CD4-positive, CD25-positive, alpha-beta regulatory T cell (primary cell): ENCODE data around the gene BBX. TPM values are rescaled to one million over a fixed set of nuclear protein-coding genes. Genes with fewer than 3 reads are reported as not detected.
A peak's percentile ranks its signal among the peaks of the same experiment; 100 is the strongest.

ENCODE experiments used
- ATAC-seq, 2 donors: fragments of 150-1000 bp; cut with Tn5 transposase; one replicate each; pipeline ENCODE4 v1.10.0; 2021; ENCODE audit warnings: low read depth in 2 of 2, moderate number of reproducible peaks in 2 of 2, moderate library complexity in 1 of 2
- DNase-seq, 3 donors: peaks; one replicate each; pipeline versions ENCODE4 v3.0.0 to v3.0.0-alpha.2; 2012 to 2022; ENCODE audit warnings: mixed read lengths in 1 of 3
- H3K27ac ChIP-seq: one replicate; pipeline ENCODE4 v1.7.0; 2013; ENCODE audit warnings: mild to moderate bottlenecking, low read length; ENCODE audit not compliant: insufficient read depth, poor library complexity, severe bottlenecking
- H3K27me3 ChIP-seq: one replicate; pipeline ENCODE4 v1.7.0; 2013; ENCODE audit warnings: low read length; ENCODE audit not compliant: control insufficient read depth, insufficient read depth
- H3K36me3 ChIP-seq: one replicate; pipeline ENCODE4 v1.7.0; 2013; ENCODE audit warnings: mild to moderate bottlenecking, low read length, moderate library complexity; ENCODE audit not compliant: control insufficient read depth, insufficient read depth
- H3K4me1 ChIP-seq: 2 replicates; pipeline ENCODE4 v1.7.0; 2013; ENCODE audit warnings: mild to moderate bottlenecking, low read length; ENCODE audit not compliant: insufficient read depth, control insufficient read depth, poor library complexity, severe bottlenecking
- H3K4me3 ChIP-seq: one replicate; pipeline ENCODE4 v1.7.0; 2013; ENCODE audit warnings: low read depth, mild to moderate bottlenecking, low read length, moderate library complexity
- H3K9me3 ChIP-seq, 2 experiments: 1 replicate in 1 of 2; 2 replicates in 1 of 2; pipeline ENCODE4 v1.7.0; 2013; ENCODE audit warnings: low read length in 2 of 2, mild to moderate bottlenecking in 1 of 2, moderate library complexity in 1 of 2; ENCODE audit not compliant: control insufficient read depth in 2 of 2
- H3K27ac Mint-ChIP-seq, 3 donors: one replicate each; pipeline ENCODE4 v1.8.0; 2020 to 2022; ENCODE audit warnings: mild to moderate bottlenecking in 3 of 3, mixed read lengths in 3 of 3, moderate library complexity in 2 of 3
- H3K27me3 Mint-ChIP-seq: one replicate; pipeline ENCODE4 v1.8.0; 2022; ENCODE audit warnings: mild to moderate bottlenecking, mixed read lengths
- H3K36me3 Mint-ChIP-seq: one replicate; pipeline ENCODE4 v1.8.0; 2020; ENCODE audit warnings: mixed read lengths
- H3K4me1 Mint-ChIP-seq, 4 donors: one replicate each; pipeline ENCODE4 v1.8.0; 2020 to 2022; ENCODE audit warnings: mixed read lengths in 4 of 4, mild to moderate bottlenecking in 1 of 4
- H3K4me3 Mint-ChIP-seq, 4 donors: one replicate each; pipeline ENCODE4 v1.8.0; 2020 to 2022; ENCODE audit warnings: mild to moderate bottlenecking in 4 of 4, mixed read lengths in 4 of 4, moderate library complexity in 3 of 4
- H3K9me3 Mint-ChIP-seq, 7 donors: one replicate each; pipeline ENCODE4 v1.8.0; 2020 to 2022; ENCODE audit warnings: mixed read lengths in 7 of 7, mild to moderate bottlenecking in 3 of 7, moderate library complexity in 2 of 7
- polyA plus RNA-seq, 4 donors: library from polyadenylated mRNA; unstranded; fragments of 300-500 nt; fragmentation: Illumina TruSeq; gene quantifications; one replicate each; pipeline ENCODE4 v1.2.3, GENCODE V29; 2021
- total RNA-seq: library from RNA; stranded (reverse); gene quantifications from one replicate; pipeline ENCODE4 v1.2.3, GENCODE V29; 2022

BBX gene
- total and polyA plus RNA-seq, 5 donors from 2014 or later: 62.1 to 96.2 (median 82.8) TPM

- H3K4me1 Mint-ChIP-seq: peaks cover 14 to 39% (median 31%) of the 10 kb centered on the region in 4 donors
- DNase-seq (no peak), ATAC-seq (no peak)
- no peaks in the 10 kb centered on the region for H3K27me3 ChIP-seq
- H3K4me3 ChIP-seq: no peak overlapping the region
- no peaks in the 10 kb centered on the region for H3K36me3 ChIP-seq
- no peaks in the 10 kb centered on the region for H3K4me1 ChIP-seq
- no peaks in the 10 kb centered on the region for H3K9me3 ChIP-seq
- H3K9me3 Mint-ChIP-seq: peaks cover 0 to 1% (median 0%) of the 10 kb centered on the region in 7 donors
- no peak overlapping the region for H3K4me3 Mint-ChIP-seq
- no peaks in the 10 kb centered on the region for H3K36me3 Mint-ChIP-seq
- no peaks in the 10 kb centered on the region for H3K27me3 Mint-ChIP-seq
- H3K27ac Mint-ChIP-seq: peak overlapping the region in 1 of 3 donors; percentile 35
- H3K27ac ChIP-seq: no peak overlapping the region
Measured at GRCh38 chr3:107704477-107704876, 181.7 kb downstream of the BBX start.

GRCh38 chr3:107705046-107705445, 182.3 kb downstream of the BBX start:
- peaks cover 13 to 35% (median 26%) of the 10 kb centered on the region in 4 donors for H3K4me1 Mint-ChIP-seq
- Histone ChIP-seq H3K4me1 (no peaks in the 10 kb centered on the region), H3K27ac (no peak overlapping the region), H3K4me3 (no peak overlapping the region), H3K27me3 (no peaks in the 10 kb centered on the region), H3K9me3 (no peaks in the 10 kb centered on the region), H3K36me3 (peaks cover 2% of the 10 kb centered on the region)
- no peaks in the 10 kb centered on the region for H3K36me3 Mint-ChIP-seq
- ATAC-seq (no peak), DNase-seq (no peak)
- H3K9me3 Mint-ChIP-seq: peaks cover 0 to 1% (median 0%) of the 10 kb centered on the region in 7 donors
- H3K27me3 Mint-ChIP-seq: no peaks in the 10 kb centered on the region
- no peak overlapping the region for H3K4me3 Mint-ChIP-seq
- H3K27ac Mint-ChIP-seq: peak overlapping the region in 1 of 3 donors; percentile 35

- Histone ChIP-seq H3K27me3 (no peaks in the 10 kb centered on the region), H3K4me1 (no peaks in the 10 kb centered on the region), H3K36me3 (peaks cover 37% of the 10 kb centered on the region), H3K4me3 (no peak overlapping the region), H3K27ac (no peak overlapping the region), H3K9me3 (no peaks in the 10 kb centered on the region)
- H3K9me3 Mint-ChIP-seq: no peaks in the 10 kb centered on the region
- no peaks in the 10 kb centered on the region for H3K27me3 Mint-ChIP-seq
- no peak overlapping the region for H3K4me3 Mint-ChIP-seq
- peak overlapping the region in 1 of 3 donors; percentile 56 for H3K27ac Mint-ChIP-seq
- peaks cover 29% of the 10 kb centered on the region for H3K36me3 Mint-ChIP-seq
- peaks cover 3 to 19% (median 10%) of the 10 kb centered on the region in 4 donors for H3K4me1 Mint-ChIP-seq
- ATAC-seq (no peak), DNase-seq (no peak)
Measured at GRCh38 chr3:107710851-107711250, 188.1 kb downstream of the BBX start.

GRCh38 chr3:107716734-107717133, 194.0 kb downstream of the BBX start:
- Mint-ChIP-seq H3K36me3 (peaks cover 30% of the 10 kb centered on the region), H3K27me3 (no peaks in the 10 kb centered on the region), H3K4me3 (no peak overlapping the region), H3K9me3 (no peaks in the 10 kb centered on the region), H3K4me1 (peaks cover 14 to 23% (median 16%) of the 10 kb centered on the region in 4 donors), H3K27ac (no peak overlapping the region)
- DNase-seq (no peak), ATAC-seq (no peak)
- H3K4me1 ChIP-seq: no peaks in the 10 kb centered on the region
- H3K36me3 ChIP-seq: peaks cover 28% of the 10 kb centered on the region
- no peak overlapping the region for H3K27ac ChIP-seq
- H3K4me3 ChIP-seq: no peak overlapping the region
- H3K27me3 ChIP-seq: no peaks in the 10 kb centered on the region
- H3K9me3 ChIP-seq: no peaks in the 10 kb centered on the region

- Histone ChIP-seq H3K4me3 (no peak overlapping the region), H3K36me3 (peaks cover 12% of the 10 kb centered on the region), H3K4me1 (no peaks in the 10 kb centered on the region), H3K27ac (no peak overlapping the region), H3K9me3 (no peaks in the 10 kb centered on the region), H3K27me3 (no peaks in the 10 kb centered on the region)
- no peaks in the 10 kb centered on the region for H3K27me3 Mint-ChIP-seq
- ATAC-seq (no peak), DNase-seq (no peak)
- peaks cover 7 to 20% (median 12%) of the 10 kb centered on the region in 4 donors for H3K4me1 Mint-ChIP-seq
- H3K36me3 Mint-ChIP-seq: peaks cover 17% of the 10 kb centered on the region
- no peak overlapping the region for H3K27ac Mint-ChIP-seq
- no peak overlapping the region for H3K4me3 Mint-ChIP-seq
- H3K9me3 Mint-ChIP-seq: peaks cover 0 to 2% (median 0%) of the 10 kb centered on the region in 7 donors
Measured at GRCh38 chr3:107718547-107718946, 195.8 kb downstream of the BBX start.

GRCh38 chr3:107727102-107727501, 204.3 kb downstream of the BBX start:
- Histone ChIP-seq H3K36me3 (peaks cover 26% of the 10 kb centered on the region), H3K9me3 (no peaks in the 10 kb centered on the region), H3K4me3 (no peak overlapping the region), H3K4me1 (no peaks in the 10 kb centered on the region), H3K27ac (no peak overlapping the region), H3K27me3 (no peaks in the 10 kb centered on the region)
- ATAC-seq (no peak), DNase-seq (no peak)
- Mint-ChIP-seq H3K9me3 (peaks cover 0 to 2% (median 0%) of the 10 kb centered on the region in 7 donors), H3K4me1 (peaks cover 0 to 16% (median 5%) of the 10 kb centered on the region in 4 donors), H3K36me3 (peaks cover 56% of the 10 kb centered on the region), H3K27me3 (no peaks in the 10 kb centered on the region), H3K27ac (no peak overlapping the region), H3K4me3 (no peak overlapping the region)

GRCh38 chr3:107729686-107730085, 206.9 kb downstream of the BBX start:
- Mint-ChIP-seq H3K27ac (peak overlapping the region in 1 of 3 donors; percentile 23), H3K4me1 (peaks cover 0 to 18% (median 5%) of the 10 kb centered on the region in 4 donors), H3K4me3 (no peak overlapping the region), H3K36me3 (peaks cover 64% of the 10 kb centered on the region), H3K9me3 (peaks cover 0 to 1% (median 0%) of the 10 kb centered on the region in 7 donors), H3K27me3 (no peaks in the 10 kb centered on the region)
- DNase-seq: no peak
- Histone ChIP-seq H3K9me3 (no peaks in the 10 kb centered on the region), H3K4me3 (no peak overlapping the region), H3K36me3 (peaks cover 39% of the 10 kb centered on the region), H3K4me1 (no peaks in the 10 kb centered on the region), H3K27ac (no peak overlapping the region), H3K27me3 (no peaks in the 10 kb centered on the region)
- no peak for ATAC-seq

GRCh38 chr3:107734317-107734716, 211.6 kb downstream of the BBX start:
- DNase-seq (no peak), ATAC-seq (no peak)
- Histone ChIP-seq H3K27ac (no peak overlapping the region), H3K4me3 (no peak overlapping the region), H3K27me3 (no peaks in the 10 kb centered on the region), H3K36me3 (peaks cover 33% of the 10 kb centered on the region), H3K9me3 (no peaks in the 10 kb centered on the region), H3K4me1 (no peaks in the 10 kb centered on the region)
- H3K27ac Mint-ChIP-seq: peak overlapping the region in 1 of 3 donors; percentile 60
- peaks cover 0 to 1% (median 0%) of the 10 kb centered on the region in 7 donors for H3K9me3 Mint-ChIP-seq
- no peaks in the 10 kb centered on the region for H3K27me3 Mint-ChIP-seq
- H3K4me3 Mint-ChIP-seq: no peak overlapping the region
- H3K4me1 Mint-ChIP-seq: peaks cover 0 to 10% (median 2%) of the 10 kb centered on the region in 4 donors
- H3K36me3 Mint-ChIP-seq: peaks cover 43% of the 10 kb centered on the region
